GM23248 (cell line): ENCODE data around the gene WRNIP1.

ENCODE experiments used
- EZH2 ChIP-seq: fragments of 200-600 bp; sonication (generic); IDR thresholded peaks from 2 replicates; pipeline ENCODE4 v1.6.1; 2018; ENCODE audit warnings: antibody characterized with exemption, mild to moderate bottlenecking; ENCODE audit not compliant: insufficient read depth, poor library complexity, severe bottlenecking
- EZH2phosphoT487 ChIP-seq: fragments of 200-600 bp; sonication (generic); IDR thresholded peaks from 2 replicates; pipeline ENCODE4 v1.6.1; 2018; ENCODE audit warnings: antibody characterized with exemption, moderate library complexity, mild to moderate bottlenecking, low read depth; ENCODE audit not compliant: insufficient read depth

- no peak for TF ChIP-seq EZH2phosphoT487
- TF ChIP-seq EZH2, result no peak
Observed at GRCh38 chr6:2753110-2753489, 12.1 kb upstream of the WRNIP1 start.
